HEK293 (cell line): Measurements from ENCODE around the gene MYO5B.

Experiments
- CTCF ChIA-PET: fragments of 350-600 bp; formaldehyde crosslinking; extraction: SDS; loops from one replicate; lab custom pipeline; 2021; ENCODE audit warnings: antibody characterized with exemption; lab: Yijun Ruan, JAX
- POLR2A ChIA-PET: fragments of 300-600 bp; formaldehyde crosslinking; extraction: SDS; loops from one replicate; lab custom pipeline; 2020; ENCODE audit warnings: antibody characterized with exemption, inconsistent platforms; lab: Yijun Ruan, JAX
- H3K27ac ChIP-seq: fragments of 200-500 bp; sonication (Bioruptor generic); 2 replicates; pipeline ENCODE4 v1.5.1; 2014; ENCODE audit warnings: low read depth, low read length, control low read depth, inconsistent platforms; ENCODE audit errors: extremely low read depth
- H3K36me3 ChIP-seq, 2 experiments: fragments of 200-500 bp in 1 of 2; sonication (Bioruptor generic) in 1 of 2; 1 replicate in 1 of 2; 2 replicates in 1 of 2; pipeline ENCODE4 v1.5.1; 2014 to 2017; ENCODE audit warnings: inconsistent platforms in 2 of 2, low read length in 2 of 2; ENCODE audit not compliant: control insufficient read depth in 2 of 2, insufficient read depth in 1 of 2
- H3K4me1 ChIP-seq: fragments of 200-500 bp; sonication (Bioruptor generic); 2 replicates; pipeline ENCODE4 v1.5.1; 2014; ENCODE audit warnings: mild to moderate bottlenecking, low read length, inconsistent platforms; ENCODE audit not compliant: control insufficient read depth, insufficient read depth
- H3K4me3 ChIP-seq: 2 replicates; pipeline ENCODE4 v1.5.1; 2011; ENCODE audit warnings: low read depth, mild to moderate bottlenecking, control low read depth, low read length, moderate library complexity
- H3K9me3 ChIP-seq: fragments of 200-500 bp; sonication (Bioruptor generic); 2 replicates; pipeline ENCODE4 v1.5.1; 2014; ENCODE audit warnings: low read depth, low read length, inconsistent platforms; ENCODE audit not compliant: control insufficient read depth, insufficient read depth
- GLIS2 ChIP-seq: fragments of 450-650 bp; formaldehyde crosslinking; IDR thresholded peaks from 2 replicates; pipeline ENCODE4 v1.5.1; 2016; ENCODE audit warnings: missing biosample characterization, missing genetic modification characterization
- HOXD13 ChIP-seq: sonication (generic); formaldehyde crosslinking; IDR thresholded peaks from 2 replicates; pipeline ENCODE4 v1.8.0; 2022; ENCODE audit warnings: missing genetic modification reagents, borderline replicate concordance
- KLF16 ChIP-seq: fragments of 450-650 bp; formaldehyde crosslinking; IDR thresholded peaks from 2 replicates; pipeline ENCODE4 v1.5.1; 2017; ENCODE audit warnings: missing biosample characterization, missing genetic modification characterization
- OVOL3 ChIP-seq: fragments of 450-650 bp; formaldehyde crosslinking; IDR thresholded peaks from 2 replicates; pipeline ENCODE4 v1.5.1; 2016; ENCODE audit warnings: missing biosample characterization, missing genetic modification characterization
- SETDB1 ChIP-seq: IDR thresholded peaks from one replicate; pipeline ENCODE4 v1.6.1; 2017; ENCODE audit warnings: mild to moderate bottlenecking, low read length, moderate library complexity, mixed read lengths; ENCODE audit not compliant: insufficient read length
- ZFP37 ChIP-seq: fragments of 450-650 bp; formaldehyde crosslinking; IDR thresholded peaks from 2 replicates; pipeline ENCODE4 v1.5.1; 2016; ENCODE audit warnings: missing biosample characterization, missing genetic modification characterization
- ZNF146 ChIP-seq: fragments of 450-650 bp; formaldehyde crosslinking; IDR thresholded peaks from 2 replicates; pipeline ENCODE4 v1.5.1; 2016; ENCODE audit warnings: missing biosample characterization, missing genetic modification characterization
- ZNF202 ChIP-seq: fragments of 450-650 bp; formaldehyde crosslinking; IDR thresholded peaks from 2 replicates; pipeline ENCODE4 v1.5.1; 2016; ENCODE audit warnings: missing biosample characterization, missing genetic modification characterization, borderline replicate concordance
- ZNF248 ChIP-seq: fragments of 450-650 bp; formaldehyde crosslinking; IDR thresholded peaks from 2 replicates; pipeline ENCODE4 v1.5.1; 2017; ENCODE audit warnings: missing biosample characterization, missing genetic modification characterization
- ZNF426 ChIP-seq: fragments of 450-650 bp; formaldehyde crosslinking; IDR thresholded peaks from 2 replicates; pipeline ENCODE4 v1.5.1; 2017; ENCODE audit warnings: missing biosample characterization, missing genetic modification characterization, mild to moderate bottlenecking, inconsistent platforms, moderate library complexity
- ZNF510 ChIP-seq: fragments of 450-650 bp; formaldehyde crosslinking; IDR thresholded peaks from 2 replicates; pipeline ENCODE4 v1.5.1; 2018; ENCODE audit warnings: mild to moderate bottlenecking, missing genetic modification characterization, missing biosample characterization; ENCODE audit not compliant: insufficient replicate concordance
- ZNF777 ChIP-seq: fragments of 450-650 bp; formaldehyde crosslinking; IDR thresholded peaks from 2 replicates; pipeline ENCODE4 v1.5.1; 2017; ENCODE audit warnings: missing biosample characterization, missing genetic modification characterization, borderline replicate concordance
- TF ChIP-seq, protein P1 (sequence below): fragments of 450-650 bp; formaldehyde crosslinking; IDR thresholded peaks from 2 replicates; pipeline ENCODE4 v1.5.1; 2016; ENCODE audit warnings: missing biosample characterization, missing genetic modification characterization
- TF ChIP-seq, protein P2 (sequence below): fragments of 450-650 bp; formaldehyde crosslinking; IDR thresholded peaks from 2 replicates; pipeline ENCODE4 v1.5.1; 2016; ENCODE audit warnings: missing biosample characterization, missing genetic modification characterization
- TF ChIP-seq, protein P3 (sequence below): fragments of 450-650 bp; formaldehyde crosslinking; IDR thresholded peaks from 2 replicates; pipeline ENCODE4 v1.5.1; 2017; ENCODE audit warnings: missing biosample characterization, missing genetic modification characterization

MYO5B gene

DNA sequence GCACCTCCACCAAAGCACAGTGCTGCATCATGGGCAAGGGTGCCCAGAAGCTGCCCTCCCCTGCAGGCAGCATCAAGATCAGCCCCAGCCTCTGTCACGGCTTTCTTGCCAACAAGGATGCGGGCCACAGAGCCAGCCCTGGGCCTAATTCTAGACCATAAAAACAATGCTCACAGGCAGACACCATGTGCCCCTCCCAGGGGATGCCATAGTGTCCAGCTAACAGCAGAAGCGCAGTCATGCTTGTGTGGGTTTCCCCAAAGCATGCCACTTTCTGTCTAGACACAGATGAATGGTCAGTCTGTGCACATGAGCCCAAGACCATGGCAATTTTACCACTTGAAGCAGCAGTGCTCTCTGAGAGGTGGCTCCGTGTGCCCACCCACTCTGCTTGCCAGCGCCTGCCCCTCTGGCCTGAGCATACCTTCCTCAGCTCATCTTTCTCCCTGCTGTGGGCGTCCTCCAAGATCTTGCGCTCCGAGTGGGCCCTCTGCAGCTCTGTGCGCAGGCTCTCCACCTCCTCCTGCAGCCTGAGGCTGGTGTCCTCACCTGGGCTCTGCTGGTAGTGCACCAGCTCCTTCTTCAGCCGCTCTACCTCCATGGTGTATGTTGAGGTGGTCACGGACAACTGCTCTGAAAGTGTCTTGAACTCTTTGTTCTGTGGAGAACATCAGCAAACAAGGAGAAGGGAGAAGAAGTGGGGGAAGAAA, 300.3 kb downstream of the MYO5B start (continued):
- TF ChIP-seq ZNF426 (no peak), ZNF777 (no peak), SETDB1 (no peak), ZFP37 (tag by site-specific recombination) (no peak), ZNF202 (tag by site-specific recombination) (no peak), HOXD13 (no peak), OVOL3 (tag by site-specific recombination) (no peak), GLIS2 (tag by site-specific recombination) (no peak), KLF16 (tag by site-specific recombination) (no peak), ZNF248 (tag by site-specific recombination) (no peak), ZNF510 (tag by site-specific recombination) (no peak)
- TF ChIP-seq, protein P1, sequence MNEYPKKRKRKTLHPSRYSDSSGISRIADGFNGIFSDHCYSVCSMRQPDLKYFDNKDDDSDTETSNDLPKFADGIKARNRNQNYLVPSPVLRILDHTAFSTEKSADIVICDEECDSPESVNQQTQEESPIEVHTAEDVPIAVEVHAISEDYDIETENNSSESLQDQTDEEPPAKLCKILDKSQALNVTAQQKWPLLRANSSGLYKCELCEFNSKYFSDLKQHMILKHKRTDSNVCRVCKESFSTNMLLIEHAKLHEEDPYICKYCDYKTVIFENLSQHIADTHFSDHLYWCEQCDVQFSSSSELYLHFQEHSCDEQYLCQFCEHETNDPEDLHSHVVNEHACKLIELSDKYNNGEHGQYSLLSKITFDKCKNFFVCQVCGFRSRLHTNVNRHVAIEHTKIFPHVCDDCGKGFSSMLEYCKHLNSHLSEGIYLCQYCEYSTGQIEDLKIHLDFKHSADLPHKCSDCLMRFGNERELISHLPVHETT (tag by site-specific recombination) = no peak
- TF ChIP-seq, all 188 proteins: peak for 0

GRCh38 chr18:49893036-49893435, 301.9 kb downstream of the MYO5B start:
- Histone ChIP-seq H3K4me3 (no peak overlapping the region), H3K36me3 (no peaks in the 10 kb centered on the region), H3K9me3 (no peaks in the 10 kb centered on the region), H3K27ac (no peak overlapping the region), H3K4me1 (no peaks in the 10 kb centered on the region)
- ChIA-PET POLR2A (no interaction called here), CTCF (no interaction called here)
- no peak for TF ChIP-seq GLIS2 (tag by site-specific recombination)
- TF ChIP-seq, protein P2, sequence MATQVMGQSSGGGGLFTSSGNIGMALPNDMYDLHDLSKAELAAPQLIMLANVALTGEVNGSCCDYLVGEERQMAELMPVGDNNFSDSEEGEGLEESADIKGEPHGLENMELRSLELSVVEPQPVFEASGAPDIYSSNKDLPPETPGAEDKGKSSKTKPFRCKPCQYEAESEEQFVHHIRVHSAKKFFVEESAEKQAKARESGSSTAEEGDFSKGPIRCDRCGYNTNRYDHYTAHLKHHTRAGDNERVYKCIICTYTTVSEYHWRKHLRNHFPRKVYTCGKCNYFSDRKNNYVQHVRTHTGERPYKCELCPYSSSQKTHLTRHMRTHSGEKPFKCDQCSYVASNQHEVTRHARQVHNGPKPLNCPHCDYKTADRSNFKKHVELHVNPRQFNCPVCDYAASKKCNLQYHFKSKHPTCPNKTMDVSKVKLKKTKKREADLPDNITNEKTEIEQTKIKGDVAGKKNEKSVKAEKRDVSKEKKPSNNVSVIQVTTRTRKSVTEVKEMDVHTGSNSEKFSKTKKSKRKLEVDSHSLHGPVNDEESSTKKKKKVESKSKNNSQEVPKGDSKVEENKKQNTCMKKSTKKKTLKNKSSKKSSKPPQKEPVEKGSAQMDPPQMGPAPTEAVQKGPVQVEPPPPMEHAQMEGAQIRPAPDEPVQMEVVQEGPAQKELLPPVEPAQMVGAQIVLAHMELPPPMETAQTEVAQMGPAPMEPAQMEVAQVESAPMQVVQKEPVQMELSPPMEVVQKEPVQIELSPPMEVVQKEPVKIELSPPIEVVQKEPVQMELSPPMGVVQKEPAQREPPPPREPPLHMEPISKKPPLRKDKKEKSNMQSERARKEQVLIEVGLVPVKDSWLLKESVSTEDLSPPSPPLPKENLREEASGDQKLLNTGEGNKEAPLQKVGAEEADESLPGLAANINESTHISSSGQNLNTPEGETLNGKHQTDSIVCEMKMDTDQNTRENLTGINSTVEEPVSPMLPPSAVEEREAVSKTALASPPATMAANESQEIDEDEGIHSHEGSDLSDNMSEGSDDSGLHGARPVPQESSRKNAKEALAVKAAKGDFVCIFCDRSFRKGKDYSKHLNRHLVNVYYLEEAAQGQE (tag by site-specific recombination) = no peak
- no peak for TF ChIP-seq SETDB1
- TF ChIP-seq, protein P3, sequence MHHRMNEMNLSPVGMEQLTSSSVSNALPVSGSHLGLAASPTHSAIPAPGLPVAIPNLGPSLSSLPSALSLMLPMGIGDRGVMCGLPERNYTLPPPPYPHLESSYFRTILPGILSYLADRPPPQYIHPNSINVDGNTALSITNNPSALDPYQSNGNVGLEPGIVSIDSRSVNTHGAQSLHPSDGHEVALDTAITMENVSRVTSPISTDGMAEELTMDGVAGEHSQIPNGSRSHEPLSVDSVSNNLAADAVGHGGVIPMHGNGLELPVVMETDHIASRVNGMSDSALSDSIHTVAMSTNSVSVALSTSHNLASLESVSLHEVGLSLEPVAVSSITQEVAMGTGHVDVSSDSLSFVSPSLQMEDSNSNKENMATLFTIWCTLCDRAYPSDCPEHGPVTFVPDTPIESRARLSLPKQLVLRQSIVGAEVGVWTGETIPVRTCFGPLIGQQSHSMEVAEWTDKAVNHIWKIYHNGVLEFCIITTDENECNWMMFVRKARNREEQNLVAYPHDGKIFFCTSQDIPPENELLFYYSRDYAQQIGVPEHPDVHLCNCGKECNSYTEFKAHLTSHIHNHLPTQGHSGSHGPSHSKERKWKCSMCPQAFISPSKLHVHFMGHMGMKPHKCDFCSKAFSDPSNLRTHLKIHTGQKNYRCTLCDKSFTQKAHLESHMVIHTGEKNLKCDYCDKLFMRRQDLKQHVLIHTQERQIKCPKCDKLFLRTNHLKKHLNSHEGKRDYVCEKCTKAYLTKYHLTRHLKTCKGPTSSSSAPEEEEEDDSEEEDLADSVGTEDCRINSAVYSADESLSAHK (tag by site-specific recombination) = no peak
- no peak for TF ChIP-seq ZNF146 (tag by site-specific recombination)
